ENCODE data around the gene ADCK1. TPM values are rescaled to one million over a fixed set of nuclear protein-coding genes. Genes with fewer than 3 reads are reported as not detected.

The ADCK1 gene
- total RNA-seq, 1 experiment from 2014 or later, result 8.8 TPM

DNA sequence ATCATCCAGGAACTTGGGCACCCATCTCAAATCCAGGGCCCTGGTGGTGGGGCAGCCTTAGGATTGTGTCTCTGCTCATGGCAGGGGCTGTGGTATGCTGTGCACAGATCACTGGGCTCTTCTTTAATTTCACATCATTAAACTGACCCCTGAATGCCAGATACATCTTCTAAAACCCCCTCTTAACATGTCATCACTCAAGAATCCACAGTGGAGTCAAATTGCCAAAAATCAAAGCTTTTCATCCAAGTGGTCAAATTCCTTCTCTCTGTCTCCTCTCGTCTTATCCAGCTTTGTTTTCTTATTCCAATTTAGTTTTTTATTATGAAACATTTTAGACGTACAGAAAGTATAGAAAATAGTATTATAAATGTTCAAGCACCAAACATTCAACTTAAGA, 97.5 kb downstream of the ADCK1 start:
- ChIA-PET POLR2A (no interaction called here), CTCF (no interaction called here)
- H3K4me1 ChIP-seq, result no peaks in the 10 kb centered on the region
- no peak for DNase-seq
- Mint-ChIP-seq H3K36me3 (ENCODE audit: insufficient read depth, unreplicated experiment) (peaks cover 4% of the 10 kb centered on the region), H3K9me3 (ENCODE audit: unreplicated experiment) (no peaks in the 10 kb centered on the region), H3K27me3 (ENCODE audit: insufficient read depth, unreplicated experiment) (no peaks in the 10 kb centered on the region), H3K4me3 (ENCODE audit: unreplicated experiment) (no peak overlapping the region), H3K27ac (ENCODE audit: unreplicated experiment) (no peak overlapping the region), H3K4me1 (ENCODE audit: low read depth, unreplicated experiment) (no peaks in the 10 kb centered on the region)
- no TSS peak for BruUV-seq (replicated peaks)
- no peak overlapping the region for H3K4me3 ChIP-seq (ENCODE audit: low read depth, low read length)
- TF ChIP-seq, protein P1, sequence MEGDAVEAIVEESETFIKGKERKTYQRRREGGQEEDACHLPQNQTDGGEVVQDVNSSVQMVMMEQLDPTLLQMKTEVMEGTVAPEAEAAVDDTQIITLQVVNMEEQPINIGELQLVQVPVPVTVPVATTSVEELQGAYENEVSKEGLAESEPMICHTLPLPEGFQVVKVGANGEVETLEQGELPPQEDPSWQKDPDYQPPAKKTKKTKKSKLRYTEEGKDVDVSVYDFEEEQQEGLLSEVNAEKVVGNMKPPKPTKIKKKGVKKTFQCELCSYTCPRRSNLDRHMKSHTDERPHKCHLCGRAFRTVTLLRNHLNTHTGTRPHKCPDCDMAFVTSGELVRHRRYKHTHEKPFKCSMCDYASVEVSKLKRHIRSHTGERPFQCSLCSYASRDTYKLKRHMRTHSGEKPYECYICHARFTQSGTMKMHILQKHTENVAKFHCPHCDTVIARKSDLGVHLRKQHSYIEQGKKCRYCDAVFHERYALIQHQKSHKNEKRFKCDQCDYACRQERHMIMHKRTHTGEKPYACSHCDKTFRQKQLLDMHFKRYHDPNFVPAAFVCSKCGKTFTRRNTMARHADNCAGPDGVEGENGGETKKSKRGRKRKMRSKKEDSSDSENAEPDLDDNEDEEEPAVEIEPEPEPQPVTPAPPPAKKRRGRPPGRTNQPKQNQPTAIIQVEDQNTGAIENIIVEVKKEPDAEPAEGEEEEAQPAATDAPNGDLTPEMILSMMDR (IDR thresholded peaks at IDR 0.05; ENCODE audit: insufficient read depth in 1 of 2, low read depth in 1 of 2, low read length in 1 of 2, severe bottlenecking in 1 of 2, unreplicated experiment in 1 of 2), result no peak
- H3K27me3 ChIP-seq (replicated peaks; ENCODE audit: control insufficient read depth, insufficient read depth, low read length), result no peaks in the 10 kb centered on the region
- intact Hi-C loops (cut with micrococcal nuclease; ENCODE audit: unreplicated experiment), result no loop called here
- no peaks in the 10 kb centered on the region for H3K9me3 ChIP-seq
- H3K36me3 ChIP-seq (ENCODE audit: control insufficient read depth, insufficient read depth, low read length), result no peaks in the 10 kb centered on the region

DNA sequence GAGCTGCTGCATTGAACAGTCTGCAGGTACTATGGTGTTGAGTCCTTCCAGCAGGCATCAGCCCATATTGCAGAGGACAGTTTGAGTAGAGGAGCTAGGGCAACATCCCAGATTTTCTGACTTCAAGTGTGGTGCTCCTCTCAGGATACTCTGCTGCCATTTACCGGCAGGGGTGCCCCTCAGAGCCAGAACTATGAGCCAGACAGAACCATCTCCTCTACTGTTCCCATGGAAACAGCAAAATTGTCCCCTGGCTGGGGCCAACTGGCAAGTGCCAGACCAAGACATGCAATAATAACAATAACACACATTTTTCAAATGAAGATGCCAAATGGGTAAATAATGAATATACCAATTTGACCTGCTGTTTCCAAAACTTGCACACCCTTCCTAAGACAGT, 102.9 kb downstream of the ADCK1 start:
- intact Hi-C loops (cut with micrococcal nuclease; ENCODE audit: unreplicated experiment), result no loop called here
- Mint-ChIP-seq H3K27me3 (ENCODE audit: insufficient read depth, unreplicated experiment) (no peaks in the 10 kb centered on the region), H3K4me1 (ENCODE audit: low read depth, unreplicated experiment) (no peaks in the 10 kb centered on the region), H3K9me3 (ENCODE audit: unreplicated experiment) (no peaks in the 10 kb centered on the region), H3K27ac (ENCODE audit: unreplicated experiment) (no peak overlapping the region), H3K36me3 (ENCODE audit: insufficient read depth, unreplicated experiment) (peaks cover 4% of the 10 kb centered on the region), H3K4me3 (ENCODE audit: unreplicated experiment) (no peak overlapping the region)
- POLR2A ChIA-PET, result no interaction called here
- CTCF ChIA-PET, result no interaction called here
- BruUV-seq (replicated peaks), result no TSS peak
- Histone ChIP-seq H3K9me3 (no peaks in the 10 kb centered on the region), H3K4me1 (no peaks in the 10 kb centered on the region), H3K36me3 (ENCODE audit: control insufficient read depth, insufficient read depth, low read length) (no peaks in the 10 kb centered on the region), H3K4me3 (ENCODE audit: low read depth, low read length) (no peak overlapping the region), H3K27me3 (replicated peaks; ENCODE audit: control insufficient read depth, insufficient read depth, low read length) (no peaks in the 10 kb centered on the region)
- no peak for DNase-seq
- TF ChIP-seq, protein P1 (IDR thresholded peaks at IDR 0.05; ENCODE audit: insufficient read depth in 1 of 2, low read depth in 1 of 2, low read length in 1 of 2, severe bottlenecking in 1 of 2, unreplicated experiment in 1 of 2), result no peak

DNA sequence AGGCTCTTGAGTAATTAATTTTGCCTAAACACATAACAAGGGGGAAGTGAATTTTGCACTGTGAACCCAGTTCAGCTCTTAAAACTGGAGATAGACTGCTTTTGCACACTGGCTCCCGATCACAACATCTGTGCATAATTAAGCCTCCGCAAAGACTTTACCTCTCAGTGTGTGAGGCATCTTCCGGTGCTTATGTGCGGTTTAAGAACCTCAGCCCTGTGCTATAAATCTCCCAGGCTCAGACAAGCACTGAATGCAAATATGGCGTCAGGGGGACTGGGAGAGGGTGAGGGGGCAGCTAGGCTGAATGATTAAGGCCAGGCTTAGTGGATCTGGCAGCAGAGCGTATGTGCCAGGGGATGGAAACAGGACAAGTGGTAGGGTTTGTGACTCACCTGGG, 103.3 kb downstream of the ADCK1 start:
- DNase-seq, result no peak
- Mint-ChIP-seq H3K36me3 (ENCODE audit: insufficient read depth, unreplicated experiment) (peaks cover 4% of the 10 kb centered on the region), H3K4me3 (ENCODE audit: unreplicated experiment) (no peak overlapping the region), H3K9me3 (ENCODE audit: unreplicated experiment) (no peaks in the 10 kb centered on the region), H3K27ac (ENCODE audit: unreplicated experiment) (no peak overlapping the region), H3K27me3 (ENCODE audit: insufficient read depth, unreplicated experiment) (no peaks in the 10 kb centered on the region), H3K4me1 (ENCODE audit: low read depth, unreplicated experiment) (no peaks in the 10 kb centered on the region)
- BruUV-seq (replicated peaks), result no TSS peak
- Histone ChIP-seq H3K4me1 (no peaks in the 10 kb centered on the region), H3K9me3 (no peaks in the 10 kb centered on the region), H3K4me3 (ENCODE audit: low read depth, low read length) (no peak overlapping the region), H3K27me3 (replicated peaks; ENCODE audit: control insufficient read depth, insufficient read depth, low read length) (no peaks in the 10 kb centered on the region), H3K36me3 (ENCODE audit: control insufficient read depth, insufficient read depth, low read length) (no peaks in the 10 kb centered on the region)
- intact Hi-C loops (cut with micrococcal nuclease; ENCODE audit: unreplicated experiment), result no loop called here
- TF ChIP-seq, protein P1 (IDR thresholded peaks at IDR 0.05; ENCODE audit: insufficient read depth in 1 of 2, low read depth in 1 of 2, low read length in 1 of 2, severe bottlenecking in 1 of 2, unreplicated experiment in 1 of 2), result no peak
- ChIA-PET POLR2A (no interaction called here), CTCF (no interaction called here)
